ENCODE results near the gene TARBP1. TPM values are rescaled to one million over a fixed set of nuclear protein-coding genes. Genes with fewer than 3 reads are reported as not detected.

TARBP1 gene
- total and polyA plus RNA-seq, 2 experiments from 2014 or later, result 12.8 to 22.9 TPM

- no peaks in the 10 kb centered on the region for H3K36me3 ChIP-seq (replicated peaks; ENCODE audit: insufficient read depth, low read depth)
- 57% methylated on average over 8 of the region's 8 CpGs for WGBS (ENCODE audit: low lambda C conversion rate, missing lambda C conversion rate)
- H3K9me2 ChIP-seq (replicated peaks; ENCODE audit: insufficient read depth), result no peaks in the 10 kb centered on the region
- H3K79me2 ChIP-seq, result peaks cover 3% of the 10 kb centered on the region
- H3K9me3 ChIP-seq (ENCODE audit: low read depth), result peaks cover 8% of the 10 kb centered on the region
- no peak overlapping the region for H2AFZ ChIP-seq
- no peak for TF ChIP-seq CTCF (IDR thresholded peaks at IDR 0.05; ENCODE audit: poor library complexity)
- no peak for TF ChIP-seq EZH2 (IDR thresholded peaks at IDR 0.05; ENCODE audit: borderline replicate concordance)
- no peak for TF ChIP-seq EZH2phosphoT487 (IDR thresholded peaks at IDR 0.05; ENCODE audit: low read depth, severe bottlenecking, unreplicated experiment)
- no peak overlapping the region for H3K4me3 ChIP-seq
- no peaks in the 10 kb centered on the region for H3K4me1 ChIP-seq (ENCODE audit: insufficient read depth)
- H3K27ac ChIP-seq, result no peak overlapping the region
- H4K20me1 ChIP-seq (ENCODE audit: insufficient read depth, poor library complexity, severe bottlenecking), result no peaks in the 10 kb centered on the region
- no peaks in the 10 kb centered on the region for H3K27me3 ChIP-seq
- no peak overlapping the region for H3K4me2 ChIP-seq
- DNase-seq (ENCODE audit: low spot score), result no peak
Measured at GRCh38 chr1:234435620-234436019, 43.4 kb downstream of the TARBP1 start.

- peaks cover 2% of the 10 kb centered on the region for H3K9me3 ChIP-seq (ENCODE audit: low read depth)
- H3K27me3 ChIP-seq, result no peaks in the 10 kb centered on the region
- H3K9me2 ChIP-seq (replicated peaks; ENCODE audit: insufficient read depth), result no peaks in the 10 kb centered on the region
- no peak overlapping the region for H3K4me2 ChIP-seq
- 92% methylated on average over 2 of the region's 2 CpGs for WGBS (ENCODE audit: low lambda C conversion rate, missing lambda C conversion rate)
- H4K20me1 ChIP-seq (ENCODE audit: insufficient read depth, poor library complexity, severe bottlenecking), result no peaks in the 10 kb centered on the region
- no peaks in the 10 kb centered on the region for H3K36me3 ChIP-seq (replicated peaks; ENCODE audit: insufficient read depth, low read depth)
- no peak for DNase-seq (ENCODE audit: low spot score)
- H3K79me2 ChIP-seq, result peaks cover 3% of the 10 kb centered on the region
- H2AFZ ChIP-seq, result no peak overlapping the region
- TF ChIP-seq CTCF (IDR thresholded peaks at IDR 0.05; ENCODE audit: poor library complexity) (no peak), EZH2 (IDR thresholded peaks at IDR 0.05; ENCODE audit: borderline replicate concordance) (no peak), EZH2phosphoT487 (IDR thresholded peaks at IDR 0.05; ENCODE audit: low read depth, severe bottlenecking, unreplicated experiment) (no peak)
- no peak overlapping the region for H3K27ac ChIP-seq
- no peak overlapping the region for H3K4me3 ChIP-seq
- no peaks in the 10 kb centered on the region for H3K4me1 ChIP-seq (ENCODE audit: insufficient read depth)
Measured at GRCh38 chr1:234434706-234435105, 44.3 kb downstream of the TARBP1 start.

GRCh38 chr1:234433563-234434285 lies 45.3 kb downstream of the TARBP1 start:
- DNase-seq (ENCODE audit: low spot score), result no peak
- H2AFZ ChIP-seq, result no peak overlapping the region
- no peaks in the 10 kb centered on the region for H3K36me3 ChIP-seq (replicated peaks; ENCODE audit: insufficient read depth, low read depth)

More at GRCh38 chr1:234433563-234434285, 45.3 kb downstream of the TARBP1 start:
- 82% methylated on average over 1 of the region's 1 CpG for WGBS (ENCODE audit: low lambda C conversion rate, missing lambda C conversion rate)
- no peaks in the 10 kb centered on the region for H3K27me3 ChIP-seq
- H3K9me2 ChIP-seq (replicated peaks; ENCODE audit: insufficient read depth), result no peaks in the 10 kb centered on the region
- TF ChIP-seq EZH2phosphoT487 (IDR thresholded peaks at IDR 0.05; ENCODE audit: low read depth, severe bottlenecking, unreplicated experiment) (no peak), CTCF (IDR thresholded peaks at IDR 0.05; ENCODE audit: poor library complexity) (no peak), EZH2 (IDR thresholded peaks at IDR 0.05; ENCODE audit: borderline replicate concordance) (no peak)
- no peak overlapping the region for H3K4me3 ChIP-seq
- H3K9me3 ChIP-seq (ENCODE audit: low read depth), result no peaks in the 10 kb centered on the region
- no peaks in the 10 kb centered on the region for H3K79me2 ChIP-seq
- H3K4me1 ChIP-seq (ENCODE audit: insufficient read depth), result no peaks in the 10 kb centered on the region
- no peaks in the 10 kb centered on the region for H4K20me1 ChIP-seq (ENCODE audit: insufficient read depth, poor library complexity, severe bottlenecking)
- no peak overlapping the region for H3K4me2 ChIP-seq
- no peak overlapping the region for H3K27ac ChIP-seq
